ENCODE data around the gene RRBP1. TPM values are rescaled to one million over a fixed set of nuclear protein-coding genes. Genes with fewer than 3 reads are reported as not detected.

Gene RRBP1
- total RNA-seq, 1 experiment from 2014 or later: 83.3 TPM

- DNase-seq: no peak
- Histone ChIP-seq H3K4me3 (no peak overlapping the region), H3K9me3 (no peaks in the 10 kb centered on the region), H3K27me3 (no peaks in the 10 kb centered on the region), H3K36me3 (peaks cover 42% of the 10 kb centered on the region)
These were observed 5.7 kb downstream of the RRBP1 start for GRCh38 chr20:17676378-17676759.

GRCh38 chr20:17675519-17676377 is 6.3 kb downstream of the RRBP1 start:
- H3K27me3 ChIP-seq: no peaks in the 10 kb centered on the region
- peaks cover 42% of the 10 kb centered on the region for H3K36me3 ChIP-seq
- no peak overlapping the region for H3K4me3 ChIP-seq
- H3K9me3 ChIP-seq: no peaks in the 10 kb centered on the region
- DNase-seq: no peak

GRCh38 chr20:17674722-17675518 is 7.1 kb downstream of the RRBP1 start:
- no peak for DNase-seq
- Histone ChIP-seq H3K27me3 (no peaks in the 10 kb centered on the region), H3K36me3 (peaks cover 39% of the 10 kb centered on the region), H3K4me3 (no peak overlapping the region), H3K9me3 (no peaks in the 10 kb centered on the region)

GRCh38 chr20:17673084-17673483 is 9.0 kb downstream of the RRBP1 start:
- no peak for DNase-seq
- Histone ChIP-seq H3K36me3 (peaks cover 27% of the 10 kb centered on the region), H3K9me3 (no peaks in the 10 kb centered on the region), H3K27me3 (no peaks in the 10 kb centered on the region), H3K4me3 (no peak overlapping the region)

GRCh38 chr20:17671565-17671964 is 10.5 kb downstream of the RRBP1 start:
- DNase-seq: no peak
- H3K36me3 ChIP-seq: peaks cover 25% of the 10 kb centered on the region

GRCh38 chr20:17671011-17671410 is 11.0 kb downstream of the RRBP1 start:
- H3K36me3 ChIP-seq: peaks cover 20% of the 10 kb centered on the region
- H3K27me3 ChIP-seq: no peaks in the 10 kb centered on the region
- no peak for DNase-seq
- no peaks in the 10 kb centered on the region for H3K9me3 ChIP-seq
- no peak overlapping the region for H3K4me3 ChIP-seq

More at GRCh38 chr20:17671565-17671964, 10.5 kb downstream of the RRBP1 start:
- no peaks in the 10 kb centered on the region for H3K27me3 ChIP-seq
- no peak overlapping the region for H3K4me3 ChIP-seq
- no peaks in the 10 kb centered on the region for H3K9me3 ChIP-seq

GRCh38 chr20:17669306-17669931 is 12.6 kb downstream of the RRBP1 start:
- DNase-seq: no peak
- no peaks in the 10 kb centered on the region for H3K27me3 ChIP-seq
- H3K36me3 ChIP-seq: peaks cover 22% of the 10 kb centered on the region
- no peak overlapping the region for H3K4me3 ChIP-seq
- H3K9me3 ChIP-seq: no peaks in the 10 kb centered on the region

GRCh38 chr20:17668432-17668831 is 13.6 kb downstream of the RRBP1 start:
- Histone ChIP-seq H3K4me3 (no peak overlapping the region), H3K27me3 (no peaks in the 10 kb centered on the region), H3K36me3 (peaks cover 25% of the 10 kb centered on the region), H3K9me3 (no peaks in the 10 kb centered on the region)
- no peak for DNase-seq

GRCh38 chr20:17667445-17667844 is 14.6 kb downstream of the RRBP1 start:
- DNase-seq: no peak
- Histone ChIP-seq H3K36me3 (peaks cover 26% of the 10 kb centered on the region), H3K9me3 (no peaks in the 10 kb centered on the region), H3K4me3 (no peak overlapping the region), H3K27me3 (no peaks in the 10 kb centered on the region)

- no peak overlapping the region for H3K4me3 ChIP-seq
- H3K9me3 ChIP-seq: no peaks in the 10 kb centered on the region
- no peak for DNase-seq
- H3K27me3 ChIP-seq: no peaks in the 10 kb centered on the region
- peaks cover 26% of the 10 kb centered on the region for H3K36me3 ChIP-seq
These were observed 15.6 kb downstream of the RRBP1 start for GRCh38 chr20:17666481-17666880.

GRCh38 chr20:17665756-17666155 is 16.3 kb downstream of the RRBP1 start:
- H3K36me3 ChIP-seq: peaks cover 29% of the 10 kb centered on the region
- H3K4me3 ChIP-seq: no peak overlapping the region
- H3K27me3 ChIP-seq: no peaks in the 10 kb centered on the region
- DNase-seq: no peak
- no peaks in the 10 kb centered on the region for H3K9me3 ChIP-seq

GRCh38 chr20:17664025-17664633 is 17.9 kb downstream of the RRBP1 start:
- no peak for DNase-seq
- H3K36me3 ChIP-seq: peaks cover 36% of the 10 kb centered on the region
- H3K9me3 ChIP-seq: no peaks in the 10 kb centered on the region
- H3K27me3 ChIP-seq: no peaks in the 10 kb centered on the region
- H3K4me3 ChIP-seq: no peak overlapping the region

- Histone ChIP-seq H3K4me3 (no peak overlapping the region), H3K36me3 (peaks cover 37% of the 10 kb centered on the region), H3K9me3 (no peaks in the 10 kb centered on the region), H3K27me3 (no peaks in the 10 kb centered on the region)
- no peak for DNase-seq
These were observed 18.6 kb downstream of the RRBP1 start for GRCh38 chr20:17663486-17663885.

- DNase-seq: no peak
- Histone ChIP-seq H3K4me3 (no peak overlapping the region), H3K27me3 (no peaks in the 10 kb centered on the region), H3K36me3 (peaks cover 39% of the 10 kb centered on the region), H3K9me3 (no peaks in the 10 kb centered on the region)
These were observed 19.0 kb downstream of the RRBP1 start for GRCh38 chr20:17663040-17663399.

GRCh38 chr20:17662333-17663039 is 19.6 kb downstream of the RRBP1 start:
- Histone ChIP-seq H3K27me3 (no peaks in the 10 kb centered on the region), H3K9me3 (no peaks in the 10 kb centered on the region), H3K36me3 (peaks cover 40% of the 10 kb centered on the region), H3K4me3 (no peak overlapping the region)
- DNase-seq: no peak

GRCh38 chr20:17661121-17661744 is 20.8 kb downstream of the RRBP1 start:
- H3K9me3 ChIP-seq: no peaks in the 10 kb centered on the region
- H3K4me3 ChIP-seq: no peak overlapping the region
- peaks cover 47% of the 10 kb centered on the region for H3K36me3 ChIP-seq
- H3K27me3 ChIP-seq: no peaks in the 10 kb centered on the region
- DNase-seq: no peak
